SK-N-SH (cell line): ENCODE results near the gene RAMACL. TPM values are rescaled to one million over a fixed set of nuclear protein-coding genes. Genes with fewer than 3 reads are reported as not detected.

Experiments
- CTCF ChIA-PET: fragments of 300-600, 350-600 bp; formaldehyde crosslinking; extraction: SDS; loops from one replicate; lab custom pipeline; 2021; lab: Yijun Ruan, JAX
- POLR2A ChIA-PET: fragments of 350-600 bp; sonication (Branson Sonifier 250); formaldehyde crosslinking; extraction: SDS; loops from one replicate; lab custom pipeline; 2020; ENCODE audit warnings: antibody characterized with exemption, inconsistent platforms; lab: Yijun Ruan, JAX
- DNase-seq: peaks from one replicate; pipeline ENCODE4 v3.0.0; 2012
- H2AFZ ChIP-seq: fragments of 200-600 bp; sonication (generic); 2 replicates; pipeline ENCODE4 v1.8.1; 2016; ENCODE audit warnings: antibody characterized with exemption, mild to moderate bottlenecking, low read depth
- H3F3A ChIP-seq: fragments of 200-600 bp; sonication (generic); replicated peaks from 2 replicates; pipeline ENCODE3; 2016; ENCODE audit warnings: antibody characterized with exemption, mild to moderate bottlenecking; ENCODE audit not compliant: insufficient read depth
- H3K27ac ChIP-seq, 2 experiments: fragments of 200-500 bp in 1 of 2; fragments of 200-600 bp in 1 of 2; sonication (Bioruptor generic) in 1 of 2; sonication (generic), shearing (Covaris generic) in 1 of 2; 2 replicates each; pipeline versions ENCODE4 v1.5.1 to v1.6.1; 2014 to 2016; ENCODE audit warnings: low read depth in 2 of 2, inconsistent platforms in 1 of 2, low read length in 1 of 2, mild to moderate bottlenecking in 1 of 2, mixed read lengths in 1 of 2
- H3K27me3 ChIP-seq: fragments of 200-600 bp; sonication (generic), shearing (Covaris generic); 2 replicates; pipeline ENCODE4 v1.6.1; 2016; ENCODE audit warnings: mixed run types; ENCODE audit not compliant: insufficient read depth
- H3K36me3 ChIP-seq, 2 experiments: fragments of 200-500 bp in 1 of 2; fragments of 200-600 bp in 1 of 2; sonication (Bioruptor generic) in 1 of 2; sonication (generic) in 1 of 2; replicated peaks in 1 of 2; 2 replicates each; pipeline versions ENCODE3 to v1.5.1; 2014 to 2016; ENCODE audit warnings: low read length in 1 of 2, mild to moderate bottlenecking in 1 of 2; ENCODE audit not compliant: insufficient read depth in 2 of 2, control insufficient read depth in 1 of 2
- H3K4me1 ChIP-seq, 2 experiments: fragments of 200-500 bp in 1 of 2; fragments of 200-600 bp in 1 of 2; sonication (Bioruptor generic) in 1 of 2; sonication (generic), shearing (Covaris generic) in 1 of 2; 2 replicates each; pipeline versions ENCODE4 v1.5.1 to v1.6.1; 2014 to 2016; ENCODE audit warnings: low read depth in 1 of 2, low read length in 1 of 2, mixed run types in 1 of 2; ENCODE audit not compliant: insufficient read depth in 2 of 2, control insufficient read depth in 1 of 2
- H3K4me2 ChIP-seq: fragments of 200-600 bp; sonication (generic), shearing (Covaris generic); 2 replicates; pipeline ENCODE4 v1.6.1; 2017; ENCODE audit warnings: mixed run types
- H3K4me3 ChIP-seq, 2 experiments: fragments of 200-500 bp in 1 of 2; fragments of 200-600 bp in 1 of 2; sonication (Bioruptor generic) in 1 of 2; sonication (generic), shearing (Covaris generic) in 1 of 2; 2 replicates each; pipeline versions ENCODE4 v1.5.1 to v1.8.1; 2014 to 2016; ENCODE audit warnings: low read depth in 2 of 2, inconsistent platforms in 1 of 2, low read length in 1 of 2, mild to moderate bottlenecking in 1 of 2, mixed read lengths in 1 of 2, moderate library complexity in 1 of 2
- H3K79me2 ChIP-seq: fragments of 200-600 bp; sonication (generic); 2 replicates; pipeline ENCODE4 v1.8.1; 2017; ENCODE audit warnings: mild to moderate bottlenecking; ENCODE audit not compliant: insufficient read depth
- H3K9ac ChIP-seq: fragments of 200-600 bp; sonication (generic); 2 replicates; pipeline ENCODE4 v1.6.1; 2017; ENCODE audit warnings: mixed run types
- H3K9me2 ChIP-seq: fragments of 200-600 bp; sonication (generic); 2 replicates; pipeline ENCODE4 v1.6.1; 2017; ENCODE audit warnings: mixed run types
- H3K9me3 ChIP-seq: fragments of 200-600 bp; sonication (generic); 2 replicates; pipeline ENCODE4 v1.6.1; 2017; ENCODE audit warnings: mixed run types, mild to moderate bottlenecking, moderate library complexity
- H4K20me1 ChIP-seq: fragments of 200-600 bp; sonication (generic); 2 replicates; pipeline ENCODE4 v1.6.1; 2017; ENCODE audit warnings: mild to moderate bottlenecking, mixed run types; ENCODE audit not compliant: insufficient read depth
- CHD2 ChIP-seq: fragments of 150-350 bp; IDR thresholded peaks from 2 replicates; pipeline ENCODE4 v1.6.1; 2018; ENCODE audit warnings: low read length; ENCODE audit not compliant: partially characterized antibody
- EZH2phosphoT487 ChIP-seq: fragments of 200-600 bp; sonication (generic); IDR thresholded peaks from 2 replicates; pipeline ENCODE4 v1.6.1; 2017; ENCODE audit warnings: low read depth, mixed run types, mild to moderate bottlenecking, antibody characterized with exemption, moderate library complexity, borderline replicate concordance
- FOSL2 ChIP-seq: IDR thresholded peaks from 2 replicates; pipeline ENCODE4 v1.4.0; 2012; ENCODE audit warnings: low read depth, mild to moderate bottlenecking, moderate library complexity, borderline replicate concordance
- FOXJ3 ChIP-seq: sonication (generic); formaldehyde crosslinking; IDR thresholded peaks from 2 replicates; pipeline ENCODE4 v1.5.1; 2020; ENCODE audit warnings: mild to moderate bottlenecking, missing genetic modification reagents
- FOXM1 ChIP-seq: IDR thresholded peaks from 2 replicates; pipeline ENCODE4 v1.4.0; 2012; ENCODE audit warnings: low read depth, mild to moderate bottlenecking
- GABPA ChIP-seq: IDR thresholded peaks from 2 replicates; pipeline ENCODE4 v1.4.0; 2012; ENCODE audit warnings: low read depth, mild to moderate bottlenecking
- JUND ChIP-seq: IDR thresholded peaks from 2 replicates; pipeline ENCODE4 v1.4.0; 2012
- MEF2A ChIP-seq: IDR thresholded peaks from 2 replicates; pipeline ENCODE4 v1.4.0; 2012; ENCODE audit warnings: low read depth, borderline replicate concordance
- MXI1 ChIP-seq: IDR thresholded peaks from 2 replicates; pipeline ENCODE4 v1.6.1; 2012; ENCODE audit warnings: mild to moderate bottlenecking, low read depth, low read length, improper control_type of control experiment
- NFIC ChIP-seq: IDR thresholded peaks from 2 replicates; pipeline ENCODE4 v1.4.0; 2012; ENCODE audit warnings: borderline replicate concordance
- NRF1 ChIP-seq: IDR thresholded peaks from 2 replicates; pipeline ENCODE4 v1.6.1; 2012; ENCODE audit warnings: low read depth, mild to moderate bottlenecking, low read length
- POLR2AphosphoS5 ChIP-seq: IDR thresholded peaks from 2 replicates; pipeline ENCODE4 v1.6.1; 2012; ENCODE audit warnings: low read depth, low read length
- RAD21 ChIP-seq: IDR thresholded peaks from 2 replicates; pipeline ENCODE4 v1.6.1; 2012; ENCODE audit warnings: mild to moderate bottlenecking, low read length
- RCOR1 ChIP-seq: fragments of 150-350 bp; IDR thresholded peaks from 2 replicates; pipeline ENCODE4 v1.6.1; 2017; ENCODE audit warnings: antibody characterized with exemption, low read length
- RXRA ChIP-seq: IDR thresholded peaks from 2 replicates; pipeline ENCODE4 v1.4.0; 2012; ENCODE audit warnings: low read depth, mild to moderate bottlenecking, borderline replicate concordance
- SMC3 ChIP-seq: IDR thresholded peaks from 2 replicates; pipeline ENCODE4 v1.6.1; 2012; ENCODE audit warnings: low read depth, low read length, improper control_type of control experiment
- TAF1 ChIP-seq: IDR thresholded peaks from 2 replicates; pipeline ENCODE4 v1.6.1; 2012; ENCODE audit warnings: low read depth, mild to moderate bottlenecking, low read length, moderate library complexity, borderline replicate concordance
- TEAD4 ChIP-seq: IDR thresholded peaks from 2 replicates; pipeline ENCODE4 v1.4.0; 2012; ENCODE audit warnings: mild to moderate bottlenecking, borderline replicate concordance; ENCODE audit not compliant: insufficient read depth
- YY1 ChIP-seq: IDR thresholded peaks from 2 replicates; pipeline ENCODE4 v1.4.0; 2012; ENCODE audit warnings: low read depth, mild to moderate bottlenecking
- WGBS: methylation state at CpG from one replicate; pipeline ENCODE4 v1.1.6; 2017; ENCODE audit warnings: low lambda C conversion rate; 5-methylcytosine and 5-hydroxymethylcytosine counted together
- polyA plus RNA-seq, 3 experiments: library from polyadenylated mRNA; depleted of rRNA; stranded (reverse); fragments of >200 nt; gene quantifications; 2 replicates each; pipeline ENCODE4 v1.2.3, GENCODE V29; 2012
- TF ChIP-seq, protein P1 (sequence below): IDR thresholded peaks from 2 replicates; pipeline ENCODE4 v1.4.0; 2012; ENCODE audit warnings: low read depth
- TF ChIP-seq, protein P2 (sequence below): IDR thresholded peaks from 2 replicates; pipeline ENCODE4 v1.4.0; 2012; ENCODE audit warnings: low read depth, borderline replicate concordance
- TF ChIP-seq, protein P3 (sequence below): IDR thresholded peaks from 2 replicates; pipeline ENCODE4; 2012

The RAMACL gene
- polyA plus RNA-seq, 1 of the 3 experiments (the other 2 are of a cell fraction) = 0.10 TPM

DNA sequence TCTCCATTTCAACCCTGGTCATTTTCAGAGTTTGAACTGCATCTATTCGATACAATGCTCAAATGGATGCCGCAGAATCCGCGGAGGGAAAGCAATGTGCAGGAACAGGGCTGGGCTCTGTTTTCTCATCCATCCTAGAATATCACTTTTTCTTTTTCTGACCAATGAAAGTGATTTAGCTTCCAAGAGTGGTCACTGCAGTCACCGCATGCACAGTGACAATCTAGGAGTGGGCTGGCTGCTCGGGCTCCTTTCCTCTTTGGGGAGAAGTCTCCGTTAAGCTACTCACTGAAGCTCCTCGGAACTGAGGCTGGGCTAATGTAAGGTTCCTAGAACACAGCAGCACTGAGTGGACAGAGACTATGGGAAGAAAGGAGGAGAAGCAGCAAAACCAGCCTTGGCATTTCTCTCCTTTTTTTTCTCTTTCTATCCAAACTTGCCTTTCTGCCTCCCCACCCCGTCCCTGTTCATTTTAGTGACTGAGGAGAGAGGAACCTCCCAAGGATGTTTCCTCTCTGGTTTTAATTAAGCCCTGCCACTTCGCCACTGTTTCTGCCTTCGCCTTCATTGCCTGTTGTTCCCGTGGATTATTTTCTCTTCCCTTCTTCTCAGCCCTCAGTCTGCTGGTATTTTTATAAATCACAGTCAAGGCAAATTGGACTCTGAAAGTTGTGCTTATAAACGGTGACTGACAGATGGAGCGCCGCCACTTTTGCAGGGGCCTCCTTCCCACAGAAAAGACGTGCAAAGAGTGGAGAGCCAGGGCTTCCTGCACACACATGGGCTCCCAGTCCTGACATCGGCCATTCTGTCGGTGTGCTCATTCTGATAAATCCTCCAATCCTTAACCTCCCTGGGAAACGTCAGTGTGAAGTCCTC lies 41.1 kb downstream of the RAMACL start (continued):
- no peak for TF ChIP-seq FOXM1
- TF ChIP-seq TEAD4 = no peak
- no peak for TF ChIP-seq RCOR1

DNA sequence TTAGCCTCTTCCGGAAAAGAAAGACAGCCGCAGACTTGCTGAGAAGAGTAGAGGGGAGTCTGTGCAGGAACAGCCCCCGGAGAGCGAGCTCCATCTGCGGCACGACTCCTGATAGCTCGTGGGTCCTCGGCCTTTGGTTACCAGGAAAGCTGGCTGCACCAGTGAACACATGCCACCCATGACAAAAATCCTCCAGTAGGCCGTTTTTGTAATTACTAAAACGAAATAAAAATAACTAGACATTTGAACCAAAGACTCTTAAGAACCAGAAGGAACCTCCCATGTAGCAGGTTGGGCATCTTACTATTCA lies 42.2 kb downstream of the RAMACL start:
- Histone ChIP-seq H2AFZ (no peak overlapping the region), H3K79me2 (peaks cover 20% of the 10 kb centered on the region), H3K9me3 (no peaks in the 10 kb centered on the region), H3K9me2 (no peaks in the 10 kb centered on the region), H3K27ac (no peak overlapping the region), H3K9ac (no peak overlapping the region), H3K4me3 (no peak overlapping the region), H3F3A (no peaks in the 10 kb centered on the region), H3K4me1 (peaks cover 0 to 28% of the 10 kb centered on the region in 2 experiments; a peak in 2 of 4 replicates), H3K36me3 (peaks cover 17 to 43% of the 10 kb centered on the region in 2 experiments), H3K27me3 (no peaks in the 10 kb centered on the region), H4K20me1 (no peaks in the 10 kb centered on the region), H3K4me2 (no peak overlapping the region)
- CTCF ChIA-PET = no interaction called here
- no peak for DNase-seq
- WGBS = 88% methylated on average over 10 of the region's 10 CpGs
- TF ChIP-seq RAD21 (no peak), RXRA (no peak), MXI1 (no peak), YY1 (no peak), TAF1 (no peak), FOSL2 (no peak), NRF1 (no peak), FOXJ3 (no peak), MEF2A (no peak), CHD2 (no peak), SMC3 (no peak), JUND (no peak)
- TF ChIP-seq, protein P1, sequence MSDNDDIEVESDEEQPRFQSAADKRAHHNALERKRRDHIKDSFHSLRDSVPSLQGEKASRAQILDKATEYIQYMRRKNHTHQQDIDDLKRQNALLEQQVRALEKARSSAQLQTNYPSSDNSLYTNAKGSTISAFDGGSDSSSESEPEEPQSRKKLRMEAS = no peak
- TF ChIP-seq, all 33 proteins: peak for 0
- POLR2A ChIA-PET = no interaction called here

DNA sequence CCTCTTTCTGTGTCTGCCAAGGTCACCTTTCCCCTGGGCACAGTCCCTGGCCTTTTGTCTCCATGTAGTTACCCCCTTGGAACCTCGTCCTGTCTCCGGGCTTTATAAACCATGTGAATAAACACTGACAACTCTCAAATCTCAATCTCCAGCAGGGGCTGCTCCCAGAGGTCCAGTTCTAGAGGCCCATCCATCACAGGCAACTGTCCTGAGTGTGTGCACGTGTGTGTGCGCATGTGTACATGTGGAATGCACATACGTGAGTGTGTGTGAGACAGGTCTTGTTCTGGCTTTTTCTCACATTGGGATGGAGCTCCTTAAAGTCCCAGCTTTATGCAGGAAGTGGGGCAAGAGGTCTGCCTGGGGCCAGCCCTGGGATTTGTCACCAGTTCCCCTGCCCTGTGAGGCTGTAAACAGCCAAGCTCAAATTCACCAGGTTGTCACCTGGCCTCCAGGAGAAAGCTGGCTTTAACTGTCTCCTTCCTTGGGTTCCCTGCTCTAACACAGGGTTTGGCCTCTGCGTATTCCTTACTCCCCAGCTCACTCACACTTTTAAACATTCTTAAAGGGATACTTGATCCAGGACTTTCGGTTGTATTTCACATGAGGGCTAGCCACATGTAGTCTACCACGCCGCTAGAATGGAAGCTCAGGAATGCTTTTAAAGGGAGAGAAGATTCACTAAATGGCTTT lies 42.7 kb downstream of the RAMACL start:
- H3K27ac ChIP-seq = no peak overlapping the region
- H3K36me3 ChIP-seq = peaks cover 15 to 40% of the 10 kb centered on the region in 2 experiments
- no peaks in the 10 kb centered on the region for H3K9me2 ChIP-seq
- no peak overlapping the region for H2AFZ ChIP-seq
- WGBS = 91% methylated on average over 9 of the region's 9 CpGs
- no peaks in the 10 kb centered on the region for H4K20me1 ChIP-seq
- H3K9me3 ChIP-seq = no peaks in the 10 kb centered on the region
- H3K4me1 ChIP-seq = peaks cover 0 to 28% of the 10 kb centered on the region in 2 experiments; a peak in 2 of 4 replicates
- DNase-seq = no peak
- no peak overlapping the region for H3K4me2 ChIP-seq
- no peak overlapping the region for H3K9ac ChIP-seq
- ChIA-PET POLR2A (no interaction called here), CTCF (no interaction called here)
- no peak overlapping the region for H3K4me3 ChIP-seq
- no peaks in the 10 kb centered on the region for H3F3A ChIP-seq
- H3K79me2 ChIP-seq = peaks cover 20% of the 10 kb centered on the region
- H3K27me3 ChIP-seq = no peaks in the 10 kb centered on the region
- TF ChIP-seq NFIC = no peak
- TF ChIP-seq MEF2A = no peak
- TF ChIP-seq GABPA = no peak
- no peak for TF ChIP-seq FOXJ3
- no peak for TF ChIP-seq MXI1
- TF ChIP-seq RAD21 = no peak
- TF ChIP-seq POLR2AphosphoS5 = no peak
- no peak for TF ChIP-seq EZH2phosphoT487
- TF ChIP-seq, protein P2, sequence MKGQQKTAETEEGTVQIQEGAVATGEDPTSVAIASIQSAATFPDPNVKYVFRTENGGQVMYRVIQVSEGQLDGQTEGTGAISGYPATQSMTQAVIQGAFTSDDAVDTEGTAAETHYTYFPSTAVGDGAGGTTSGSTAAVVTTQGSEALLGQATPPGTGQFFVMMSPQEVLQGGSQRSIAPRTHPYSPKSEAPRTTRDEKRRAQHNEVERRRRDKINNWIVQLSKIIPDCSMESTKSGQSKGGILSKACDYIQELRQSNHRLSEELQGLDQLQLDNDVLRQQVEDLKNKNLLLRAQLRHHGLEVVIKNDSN = no peak
- TF ChIP-seq, protein P1 = no peak
- TF ChIP-seq, protein P3, sequence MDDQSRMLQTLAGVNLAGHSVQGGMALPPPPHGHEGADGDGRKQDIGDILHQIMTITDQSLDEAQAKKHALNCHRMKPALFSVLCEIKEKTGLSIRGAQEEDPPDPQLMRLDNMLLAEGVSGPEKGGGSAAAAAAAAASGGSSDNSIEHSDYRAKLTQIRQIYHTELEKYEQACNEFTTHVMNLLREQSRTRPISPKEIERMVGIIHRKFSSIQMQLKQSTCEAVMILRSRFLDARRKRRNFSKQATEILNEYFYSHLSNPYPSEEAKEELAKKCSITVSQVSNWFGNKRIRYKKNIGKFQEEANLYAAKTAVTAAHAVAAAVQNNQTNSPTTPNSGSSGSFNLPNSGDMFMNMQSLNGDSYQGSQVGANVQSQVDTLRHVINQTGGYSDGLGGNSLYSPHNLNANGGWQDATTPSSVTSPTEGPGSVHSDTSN = no peak
